ENCODE data around the gene PPM1M.

PPM1M gene

DNA sequence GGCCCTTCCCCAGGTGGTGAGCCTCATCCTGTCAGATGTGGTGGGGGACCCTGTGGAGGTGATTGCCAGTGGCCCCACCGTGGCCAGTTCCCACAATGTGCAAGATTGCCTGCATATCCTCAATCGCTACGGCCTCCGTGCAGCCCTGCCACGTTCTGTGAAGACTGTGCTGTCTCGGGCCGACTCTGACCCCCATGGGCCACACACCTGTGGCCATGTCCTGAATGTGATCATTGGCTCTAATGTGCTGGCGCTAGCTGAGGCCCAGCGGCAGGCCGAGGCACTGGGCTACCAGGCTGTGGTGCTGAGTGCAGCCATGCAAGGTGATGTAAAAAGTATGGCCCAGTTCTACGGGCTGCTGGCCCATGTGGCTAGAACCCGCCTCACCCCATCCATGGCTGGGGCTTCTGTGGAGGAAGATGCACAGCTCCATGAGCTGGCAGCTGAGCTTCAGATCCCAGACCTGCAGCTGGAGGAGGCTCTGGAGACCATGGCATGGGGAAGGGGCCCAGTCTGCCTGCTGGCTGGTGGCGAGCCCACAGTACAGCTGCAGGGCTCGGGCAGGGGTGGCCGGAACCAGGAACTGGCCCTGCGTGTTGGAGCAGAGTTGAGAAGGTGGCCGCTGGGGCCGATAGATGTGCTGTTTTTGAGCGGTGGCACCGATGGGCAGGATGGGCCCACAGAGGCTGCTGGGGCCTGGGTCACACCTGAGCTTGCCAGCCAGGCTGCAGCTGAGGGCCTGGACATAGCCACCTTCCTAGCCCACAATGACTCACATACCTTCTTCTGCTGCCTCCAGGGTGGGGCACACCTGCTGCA lies 46.9 kb downstream of the PPM1M start:
- no peak for DNase-seq (ENCODE audit: low read depth in 2 of 2)
- TF ChIP-seq CTCF (IDR thresholded peaks at IDR 0.05; ENCODE audit: low read depth, low read length) = no peak
- no peak overlapping the region for H3K4me3 ChIP-seq (replicated peaks in 1 of 2; ENCODE audit: low read depth in 2 of 2, low read length in 2 of 2)

DNA sequence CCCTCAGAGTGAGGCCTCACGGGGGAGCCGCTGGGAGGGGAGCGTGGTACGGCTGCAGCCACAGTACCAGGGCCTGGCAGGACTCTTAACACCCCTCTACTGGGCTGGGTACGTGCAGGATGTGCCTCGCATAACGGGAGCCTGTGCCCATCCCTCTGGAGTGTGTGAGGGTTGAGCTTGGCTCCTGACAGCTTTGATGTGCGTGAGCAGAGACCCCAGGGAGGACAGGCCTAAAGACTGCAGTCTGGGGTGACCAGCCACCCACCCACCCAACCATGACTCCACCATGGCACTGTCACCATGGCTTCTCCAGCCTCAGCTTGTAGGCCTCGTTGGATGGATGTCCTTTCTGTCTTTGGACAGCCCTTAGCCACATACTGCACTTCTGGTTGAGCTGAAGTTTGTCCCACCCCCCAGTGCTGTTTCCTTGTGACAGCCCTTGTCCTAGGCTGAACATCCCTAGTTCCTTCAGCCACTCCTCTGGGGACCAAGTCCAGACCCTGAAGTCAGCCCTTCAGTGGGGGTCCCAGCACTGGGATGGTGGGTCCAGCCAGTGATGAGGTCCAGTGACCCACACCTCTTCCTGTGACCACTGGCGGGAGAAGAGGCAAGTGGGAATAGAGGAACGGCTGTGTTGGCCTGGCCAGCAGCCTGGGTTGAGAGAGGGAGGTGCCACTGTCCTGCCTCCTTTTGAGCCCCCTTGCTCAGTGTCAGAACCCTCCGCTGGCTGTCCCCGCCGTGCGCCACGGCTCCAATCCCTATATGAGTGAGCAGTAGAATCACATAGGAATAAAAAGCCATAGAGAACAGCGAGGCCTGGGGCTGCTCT lies 48.1 kb downstream of the PPM1M start:
- TF ChIP-seq CTCF (IDR thresholded peaks at IDR 0.05; ENCODE audit: low read depth, low read length) = no peak
- DNase-seq (ENCODE audit: low read depth in 2 of 2) = no peak

GRCh38 chr3:52294320-52295150 lies 49.0 kb downstream of the PPM1M start:
- DNase-seq (ENCODE audit: low read depth in 2 of 2) = no peak
- no peak for TF ChIP-seq CTCF (IDR thresholded peaks at IDR 0.05; ENCODE audit: low read depth, low read length)
- no peak overlapping the region for H3K4me3 ChIP-seq (replicated peaks in 1 of 2; ENCODE audit: low read depth in 2 of 2, low read length in 2 of 2)

More for the DNA sequence above, 48.1 kb downstream of the PPM1M start:
- no peak overlapping the region for H3K4me3 ChIP-seq (replicated peaks in 1 of 2; ENCODE audit: low read depth in 2 of 2, low read length in 2 of 2)

GRCh38 chr3:52295671-52296208 lies 50.2 kb downstream of the PPM1M start:
- no peak overlapping the region for H3K4me3 ChIP-seq (replicated peaks in 1 of 2; ENCODE audit: low read depth in 2 of 2, low read length in 2 of 2)
- no peak for TF ChIP-seq CTCF (IDR thresholded peaks at IDR 0.05; ENCODE audit: low read depth, low read length)
- no peak for DNase-seq (ENCODE audit: low read depth in 2 of 2)

DNA sequence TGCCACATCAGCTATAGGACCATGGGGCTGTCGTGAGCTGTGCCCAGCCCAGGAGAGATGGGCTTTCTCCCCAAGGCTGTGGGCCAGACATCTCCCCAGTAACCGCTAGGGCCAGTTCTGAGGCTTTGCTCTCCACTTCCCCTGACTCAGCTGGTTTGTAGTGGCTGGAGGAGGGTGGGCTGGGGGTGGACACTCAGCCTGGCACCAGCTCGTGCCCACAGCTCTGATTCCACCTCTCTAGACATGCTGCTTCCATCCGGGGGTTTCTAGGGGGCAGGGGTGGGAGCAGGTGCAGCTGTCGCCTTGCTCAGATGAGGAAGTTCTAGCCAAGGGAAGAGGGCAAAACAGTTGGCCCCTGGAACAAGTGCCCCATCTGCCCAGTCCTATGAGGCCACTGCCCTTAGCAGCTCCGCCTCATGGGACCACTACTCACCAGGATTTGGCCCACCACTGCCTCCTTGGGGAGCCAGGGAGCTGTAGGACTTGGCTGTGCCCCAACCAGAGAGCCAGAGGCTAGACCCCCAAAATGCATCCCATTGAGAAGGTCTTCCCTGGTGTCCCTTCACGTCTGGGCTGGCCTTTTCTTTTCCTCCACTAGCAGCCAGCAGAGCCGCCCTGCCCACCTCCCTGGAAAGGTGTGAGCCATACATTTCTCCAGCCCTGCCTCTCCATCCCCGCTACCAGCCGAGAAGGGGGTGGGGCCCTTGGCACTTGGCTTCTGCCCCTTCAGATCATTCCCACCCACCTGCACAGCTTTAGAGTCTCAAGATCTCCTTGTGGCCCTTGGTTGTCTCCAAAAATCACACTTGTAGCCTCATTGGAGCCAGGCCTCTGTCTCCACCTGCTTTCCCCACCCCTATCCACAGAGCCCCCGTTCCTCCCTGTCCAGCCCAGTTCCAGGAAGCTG lies 51.9 kb downstream of the PPM1M start:
- no peak overlapping the region for H3K4me3 ChIP-seq (replicated peaks in 1 of 2; ENCODE audit: low read depth in 2 of 2, low read length in 2 of 2)
- no peak for DNase-seq (ENCODE audit: low read depth in 2 of 2)
- TF ChIP-seq CTCF (IDR thresholded peaks at IDR 0.05; ENCODE audit: low read depth, low read length) = no peak
